GM18526 (cell line): ENCODE measurements around the gene ATXN1.

Experiments used
- POLR2A ChIP-seq: IDR thresholded peaks from 3 replicates; pipeline ENCODE4 v1.6.1; 2011; ENCODE audit not compliant: insufficient read length; ENCODE audit errors: extremely low read depth

The ATXN1 gene

GRCh38 chr6:16473184-16473907 lies 287.9 kb downstream of the ATXN1 start:
- TF ChIP-seq POLR2A: no peak

GRCh38 chr6:16472349-16473069 lies 288.8 kb downstream of the ATXN1 start:
- no peak for TF ChIP-seq POLR2A

GRCh38 chr6:16471910-16472297 lies 289.4 kb downstream of the ATXN1 start:
- TF ChIP-seq POLR2A: no peak

GRCh38 chr6:16471222-16471909 lies 289.9 kb downstream of the ATXN1 start:
- no peak for TF ChIP-seq POLR2A

GRCh38 chr6:16470502-16471221 lies 290.6 kb downstream of the ATXN1 start:
- TF ChIP-seq POLR2A: no peak

GRCh38 chr6:16468991-16469615 lies 292.2 kb downstream of the ATXN1 start:
- TF ChIP-seq POLR2A: no peak

GRCh38 chr6:16466800-16467553 lies 294.3 kb downstream of the ATXN1 start:
- no peak for TF ChIP-seq POLR2A

- no peak for TF ChIP-seq POLR2A
Observed at GRCh38 chr6:16464045-16464444, 297.2 kb downstream of the ATXN1 start.

- no peak for TF ChIP-seq POLR2A
Observed at GRCh38 chr6:16461491-16461890, 299.8 kb downstream of the ATXN1 start.

GRCh38 chr6:16452348-16452747 lies 308.9 kb downstream of the ATXN1 start:
- no peak for TF ChIP-seq POLR2A

- TF ChIP-seq POLR2A: no peak
Observed at GRCh38 chr6:16450821-16451220, 310.4 kb downstream of the ATXN1 start.

GRCh38 chr6:16450285-16450684 lies 311.0 kb downstream of the ATXN1 start:
- TF ChIP-seq POLR2A: no peak

- no peak for TF ChIP-seq POLR2A
Observed at GRCh38 chr6:16446273-16446672, 315.0 kb downstream of the ATXN1 start.

- no peak for TF ChIP-seq POLR2A
Observed at GRCh38 chr6:16442031-16442430, 319.2 kb downstream of the ATXN1 start.
